HepG2 (cell line): ENCODE measurements around the gene SLC1A2. TPM values are rescaled to one million over a fixed set of nuclear protein-coding genes. Genes with fewer than 3 reads are reported as not detected.

Experiments
- ATAC-seq: fragments of 200-7000 bp; cut with Tn5 transposase; 3 replicates; pipeline ENCODE4 v1.9.1; 2020; ENCODE audit warnings: mild to moderate bottlenecking, moderate library complexity
- BruUV-seq: library from RNA; stranded (reverse); fragments of 400-500 nt; replicated peaks from 2 replicates; lab custom pipeline; 2021; lab: Mats Ljungman, UMichigan
- CTCF ChIA-PET: fragments of 300-600 bp; formaldehyde crosslinking; extraction: SDS; loops from one replicate; lab custom pipeline; 2021; ENCODE audit warnings: low total read pairs, inconsistent platforms, low intra/inter-chr PET ratio; lab: Yijun Ruan, JAX
- POLR2A ChIA-PET: fragments of 350-600 bp; sonication (Branson Sonifier 250); formaldehyde crosslinking; loops from one replicate; lab custom pipeline; 2020; ENCODE audit warnings: antibody characterized with exemption, inconsistent platforms; lab: Yijun Ruan, JAX
- DNase-seq: peaks from one replicate; pipeline ENCODE4 v3.0.0-alpha.2; 2015; ENCODE audit warnings: low spot score
- FAIRE-seq: peaks from 3 replicates; lab custom pipeline; 2011; peaks lifted over from hg19 to GRCh38; lab: Jason Lieb, UNC
- H2AFZ ChIP-seq: one replicate; pipeline ENCODE4 v1.6.1; 2011; ENCODE audit warnings: low read length, inconsistent platforms
- H3K27ac ChIP-seq: fragments of 300-600 bp; 3 replicates; pipeline ENCODE4 v1.8.0; 2011; ENCODE audit warnings: mixed run types, mild to moderate bottlenecking, mixed read lengths, low read length, inconsistent platforms; ENCODE audit not compliant: insufficient read depth; ENCODE audit errors: extremely low read length
- H3K27me3 ChIP-seq, 2 experiments: fragments of 200-600 bp in 1 of 2; 2 replicates in 1 of 2; 3 replicates in 1 of 2; pipeline versions ENCODE4 v1.6.0 to v1.8.0; 2011; ENCODE audit warnings: low read length in 2 of 2, mild to moderate bottlenecking in 2 of 2, moderate library complexity in 2 of 2, inconsistent platforms in 1 of 2; ENCODE audit not compliant: insufficient read depth in 2 of 2, control insufficient read depth in 1 of 2
- H3K36me3 ChIP-seq, 2 experiments: fragments of 200-600 bp in 1 of 2; replicated peaks in 1 of 2; 2 replicates in 1 of 2; 3 replicates in 1 of 2; pipeline versions ENCODE4 v1.5.1 to v1.8.0; 2011; ENCODE audit warnings: low read length in 2 of 2, inconsistent platforms in 1 of 2; ENCODE audit not compliant: insufficient read depth in 2 of 2, control insufficient read depth in 1 of 2
- H3K4me1 ChIP-seq: 2 replicates; pipeline ENCODE4 v1.5.1; 2012; ENCODE audit warnings: low read length, inconsistent platforms; ENCODE audit not compliant: insufficient read depth
- H3K4me2 ChIP-seq: 2 replicates; pipeline ENCODE4 v1.6.0; 2011; ENCODE audit warnings: low read depth, low read length, inconsistent platforms
- H3K4me3 ChIP-seq, 3 experiments: fragments of 200-600 bp in 1 of 3; sonication (generic), shearing (Covaris generic) in 1 of 3; replicated peaks in 1 of 3; 2 replicates each; pipeline ENCODE4 v1.5.1; 2011 to 2016; ENCODE audit warnings: low read length in 3 of 3, inconsistent platforms in 2 of 3, low read depth in 2 of 3, mild to moderate bottlenecking in 2 of 3, control low read depth in 1 of 3, mixed read lengths in 1 of 3; ENCODE audit not compliant: insufficient read depth in 1 of 3
- H3K79me2 ChIP-seq: one replicate; pipeline ENCODE4 v1.6.1; 2011; ENCODE audit warnings: low read length, inconsistent platforms; ENCODE audit not compliant: insufficient read depth
- H3K9ac ChIP-seq: 2 replicates; pipeline ENCODE4 v1.6.0; 2011; ENCODE audit warnings: mild to moderate bottlenecking, low read depth, low read length, inconsistent platforms; ENCODE audit not compliant: insufficient read depth
- H3K9me3 ChIP-seq: 2 replicates; pipeline ENCODE4 v1.5.1; 2012; ENCODE audit warnings: mild to moderate bottlenecking, low read length
- H4K20me1 ChIP-seq: 2 replicates; pipeline ENCODE4 v1.6.0; 2011; ENCODE audit warnings: inconsistent platforms, mild to moderate bottlenecking, low read length, moderate library complexity; ENCODE audit not compliant: insufficient read depth
- HNRNPLL ChIP-seq: fragments of 200-400 bp; formaldehyde crosslinking; IDR thresholded peaks from 2 replicates; pipeline ENCODE4 v1.6.1; 2017; ENCODE audit warnings: mild to moderate bottlenecking, low read depth, low read length; ENCODE audit not compliant: poor library complexity, severe bottlenecking
- MBNL3 ChIP-seq: fragments of 250-450 bp; sonication (Bioruptor Pico); conservative IDR thresholded peaks from 2 replicates; pipeline ENCODE4 v1.8.0; 2022; ENCODE audit warnings: mild to moderate bottlenecking, inconsistent platforms
- POLR2AphosphoS5 ChIP-seq: IDR thresholded peaks from 2 replicates; pipeline ENCODE4 v1.6.1; 2012; ENCODE audit warnings: low read depth, low read length
- WIZ ChIP-seq: sonication (generic); formaldehyde crosslinking; IDR thresholded peaks from 2 replicates; pipeline ENCODE4 v1.5.1; 2020; ENCODE audit warnings: mild to moderate bottlenecking, missing genetic modification reagents
- ZBTB49 ChIP-seq: sonication (generic); formaldehyde crosslinking; IDR thresholded peaks from 2 replicates; pipeline ENCODE4 v1.4.0; 2020; ENCODE audit warnings: missing genetic modification reagents, borderline replicate concordance
- ZMYM3 ChIP-seq: sonication (generic); formaldehyde crosslinking; IDR thresholded peaks from 2 replicates; pipeline ENCODE4 v1.5.1; 2020; ENCODE audit warnings: mild to moderate bottlenecking, missing genetic modification reagents
- ZNF33A ChIP-seq: sonication (generic); formaldehyde crosslinking; IDR thresholded peaks from 2 replicates; pipeline ENCODE4 v1.5.1; 2020; ENCODE audit warnings: missing genetic modification reagents, mild to moderate bottlenecking, moderate library complexity, borderline replicate concordance
- ZNF839 ChIP-seq: sonication (generic); formaldehyde crosslinking; IDR thresholded peaks from 2 replicates; pipeline ENCODE4 v1.4.0; 2020; ENCODE audit warnings: missing genetic modification reagents, mild to moderate bottlenecking, borderline replicate concordance
- WGBS: methylation state at CpG from one replicate; pipeline ENCODE4 v1.1.6; 2017; ENCODE audit warnings: low lambda C conversion rate; 5-methylcytosine and 5-hydroxymethylcytosine counted together
- in situ Hi-C: cut with HindIII; loops from 2 replicates; pipeline ENCODE4 v1.10.0; 2017; ENCODE audit warnings: low pct_unique_long_range_greater_than_20kb; ENCODE audit not compliant: extremely low pct_ligation_motif_present
- intact Hi-C: fragments of 100-400 bp; cut with micrococcal nuclease; formaldehyde crosslinking; loops from one replicate; pipeline ENCODE4 v1.10.0; 2022; ENCODE audit not compliant: unreplicated experiment
- polyA plus RNA-seq, 8 experiments: library from polyadenylated mRNA; depleted of rRNA in 3 of 8; stranded (reverse) in 7 of 8; unstranded in 1 of 8; fragments of >200 nt; fragmentation: Illumina TruSeq in 4 of 8; extraction: Trizol in 4 of 8; gene quantifications; 2 replicates each; pipeline versions ENCODE4 v1.2.1 to v1.2.3, GENCODE V29; 2011 to 2016; ENCODE audit warnings: low read depth in 4 of 8, missing spikeins in 1 of 8, mixed read lengths in 1 of 8; ENCODE audit not compliant: insufficient read depth in 1 of 8
- total RNA-seq, 5 experiments: library from RNA; depleted of rRNA; stranded (reverse); fragments of >200 nt; fragmentation: Illumina TruSeq; extraction: Trizol; gene quantifications; 2 replicates each; pipeline ENCODE4 v1.2.3, GENCODE V29; 2016; ENCODE audit warnings: low read depth in 1 of 5
- TF ChIP-seq, protein P1 (sequence below): sonication (generic); formaldehyde crosslinking; IDR thresholded peaks from 2 replicates; pipeline ENCODE4 v1.5.0; 2020; ENCODE audit warnings: missing genetic modification reagents

Gene SLC1A2
- total and polyA plus RNA-seq, 2 of the 13 experiments (the other 11 are each of a cell fraction or from before 2014, with no cell fraction given) = 23.2 to 43.2 TPM

- TF ChIP-seq WIZ (CRISPR knock-in tag) (no peak), MBNL3 (CRISPR knock-in tag) (no peak), ZMYM3 (CRISPR knock-in tag) (no peak), POLR2AphosphoS5 (no peak), ZBTB49 (no peak), HNRNPLL (no peak), ZNF33A (CRISPR knock-in tag) (no peak)
- TF ChIP-seq, all 625 proteins: peak for 0
Measured at GRCh38 chr11:35432464-35432863, 13.1 kb upstream of the SLC1A2 start (continued).

- H3K27ac ChIP-seq = no peak overlapping the region
- H3K9me3 ChIP-seq = no peaks in the 10 kb centered on the region
- H3K4me1 ChIP-seq = no peaks in the 10 kb centered on the region
- no peak for ATAC-seq
- no peak overlapping the region for H3K4me2 ChIP-seq
- TF ChIP-seq ZNF839 = no peak
- TF ChIP-seq, protein P1, sequence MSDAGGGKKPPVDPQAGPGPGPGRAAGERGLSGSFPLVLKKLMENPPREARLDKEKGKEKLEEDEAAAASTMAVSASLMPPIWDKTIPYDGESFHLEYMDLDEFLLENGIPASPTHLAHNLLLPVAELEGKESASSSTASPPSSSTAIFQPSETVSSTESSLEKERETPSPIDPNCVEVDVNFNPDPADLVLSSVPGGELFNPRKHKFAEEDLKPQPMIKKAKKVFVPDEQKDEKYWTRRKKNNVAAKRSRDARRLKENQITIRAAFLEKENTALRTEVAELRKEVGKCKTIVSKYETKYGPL (CRISPR knock-in tag) = no peak
- in situ Hi-C loops (no loop called here), intact Hi-C loops (no loop called here)
- peaks cover 0 to 14% of the 10 kb centered on the region in 2 experiments; a peak in 2 of 5 replicates for H3K27me3 ChIP-seq
- ChIA-PET POLR2A (no interaction called here), CTCF (no interaction called here)
- no peaks in the 10 kb centered on the region for H3K79me2 ChIP-seq
- FAIRE-seq = no peak
- DNase-seq = no peak
- 4% methylated on average over 3 of the region's 3 CpGs for WGBS
- H3K36me3 ChIP-seq = no peaks in the 10 kb centered on the region
- no peaks in the 10 kb centered on the region for H4K20me1 ChIP-seq
- no TSS peak for BruUV-seq
- H3K4me3 ChIP-seq = no peak overlapping the region
- H2AFZ ChIP-seq = no peak overlapping the region
- H3K9ac ChIP-seq = no peak overlapping the region
Measured at GRCh38 chr11:35427071-35427470, 7.7 kb upstream of the SLC1A2 start.
